Mesendoderm (in vitro differentiated cells): Measurements from ENCODE around the gene MED9.
A peak's percentile ranks its signal among the peaks of the same experiment; 100 is the strongest.

ENCODE experiments used
- DNase-seq: peaks from one replicate; pipeline ENCODE4 v3.0.0; 2013
- H2AK5ac ChIP-seq: 2 replicates; pipeline ENCODE4 v1.6.1; 2013; ENCODE audit warnings: low read length, inconsistent platforms
- H2BK120ac ChIP-seq: 2 replicates; pipeline ENCODE4 v1.6.1; 2013; ENCODE audit warnings: low read depth, mild to moderate bottlenecking, low read length, moderate library complexity, mixed read lengths
- H2BK15ac ChIP-seq: replicated peaks from 2 replicates; pipeline ENCODE4 v1.6.1; 2013; ENCODE audit warnings: low read depth, mild to moderate bottlenecking, moderate library complexity
- H2BK5ac ChIP-seq: 2 replicates; pipeline ENCODE4 v1.6.1; 2013; ENCODE audit warnings: low read length, inconsistent platforms
- H3K18ac ChIP-seq: 2 replicates; pipeline ENCODE4 v1.6.1; 2013; ENCODE audit warnings: mild to moderate bottlenecking, low read length, mixed read lengths
- H3K23ac ChIP-seq: one replicate; pipeline ENCODE4 v1.6.1; 2013; ENCODE audit warnings: low read length
- H3K27ac ChIP-seq: 2 replicates; pipeline ENCODE4 v1.5.1; 2013; ENCODE audit warnings: low read depth, mild to moderate bottlenecking, inconsistent platforms, low read length, moderate library complexity
- H3K27me3 ChIP-seq: 2 replicates; pipeline ENCODE4 v1.6.1; 2013; ENCODE audit warnings: low read length, control low read depth, mild to moderate bottlenecking, inconsistent platforms; ENCODE audit not compliant: insufficient read depth, poor library complexity
- H3K36me3 ChIP-seq: 2 replicates; pipeline ENCODE4 v1.6.1; 2013; ENCODE audit warnings: low read length, inconsistent platforms; ENCODE audit not compliant: control insufficient read depth, insufficient read depth
- H3K4ac ChIP-seq: one replicate; pipeline ENCODE4 v1.6.1; 2013; ENCODE audit warnings: low read depth, mild to moderate bottlenecking, low read length, moderate library complexity
- H3K4me1 ChIP-seq: 2 replicates; pipeline ENCODE4 v1.6.1; 2013; ENCODE audit warnings: low read depth, low read length, inconsistent platforms; ENCODE audit not compliant: control insufficient read depth
- H3K4me2 ChIP-seq: 2 replicates; pipeline ENCODE4 v1.6.1; 2013; ENCODE audit warnings: low read length
- H3K4me3 ChIP-seq: 2 replicates; pipeline ENCODE4 v1.5.1; 2013; ENCODE audit warnings: mild to moderate bottlenecking, low read length
- H3K56ac ChIP-seq: one replicate; pipeline ENCODE4 v1.6.1; 2013; ENCODE audit warnings: low read length
- H3K79me1 ChIP-seq: 2 replicates; pipeline ENCODE4 v1.6.1; 2013; ENCODE audit warnings: low read length, inconsistent platforms
- H3K79me2 ChIP-seq: 2 replicates; pipeline ENCODE4 v1.6.1; 2013; ENCODE audit warnings: mild to moderate bottlenecking, low read length; ENCODE audit not compliant: control insufficient read depth, insufficient read depth
- H3K9ac ChIP-seq: 2 replicates; pipeline ENCODE4 v1.6.1; 2013; ENCODE audit warnings: low read length, inconsistent platforms
- H4K5ac ChIP-seq: one replicate; pipeline ENCODE4 v1.6.1; 2013; ENCODE audit warnings: low read length
- H4K8ac ChIP-seq: one replicate; pipeline ENCODE4 v1.6.1; 2013; ENCODE audit warnings: low read depth, mild to moderate bottlenecking, control low read depth, low read length, moderate library complexity
- WGBS: extraction: QIAGEN DNeasy Blood & Tissue Kit; methylation state at CpG from one replicate; pipeline ENCODE4 v1.1.7; 2013; ENCODE audit warnings: low lambda C conversion rate, missing lambda C conversion rate; ENCODE audit not compliant: insufficient coverage; ENCODE audit errors: extremely low coverage; 5-methylcytosine and 5-hydroxymethylcytosine counted together

MED9 gene

DNA sequence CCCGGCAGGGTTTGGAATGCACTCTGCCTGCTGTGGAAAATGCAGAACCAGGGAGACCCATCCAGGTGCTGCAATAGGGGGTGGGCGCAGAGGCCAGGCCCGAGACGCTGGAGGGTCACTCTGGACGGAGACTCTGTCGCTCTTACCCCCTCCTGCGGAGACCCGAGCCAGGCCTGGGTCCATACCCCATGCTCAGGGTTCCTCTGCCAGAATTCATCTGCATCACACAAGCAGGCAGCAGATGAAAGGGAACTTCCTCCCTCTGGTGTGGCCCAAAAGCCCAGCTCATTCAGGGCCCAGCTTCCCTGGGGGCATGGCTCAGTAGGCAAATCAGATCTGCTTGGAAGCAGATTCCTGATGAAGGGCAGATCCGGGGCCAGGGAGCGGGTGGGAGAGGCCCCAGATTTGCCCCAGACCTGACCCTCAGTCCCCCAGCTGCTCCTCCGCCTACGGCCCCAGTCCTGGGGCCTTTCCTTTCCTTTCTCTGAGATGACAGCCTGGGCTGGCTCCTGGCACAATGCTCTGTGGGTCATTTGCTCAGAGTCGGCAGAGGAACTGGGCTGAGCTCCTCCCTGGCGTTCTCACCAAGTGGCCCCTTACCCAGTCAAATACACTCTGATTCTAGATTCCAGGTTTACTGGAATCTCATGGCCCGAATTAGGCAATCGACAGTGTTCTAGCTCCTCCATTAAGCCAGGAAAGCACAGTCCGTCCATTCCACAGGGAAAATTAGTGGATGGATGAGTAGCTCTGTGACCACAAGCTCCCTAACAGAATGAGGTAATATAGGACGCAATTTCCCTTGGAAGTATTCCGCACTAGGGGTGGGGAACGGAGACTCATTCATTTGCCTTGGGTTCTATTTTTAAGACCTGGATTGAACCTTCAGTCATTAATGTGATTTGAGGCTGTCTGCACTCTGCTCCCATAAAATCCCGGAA lies 38.5 kb downstream of the MED9 start:
- no peaks in the 10 kb centered on the region for H3K4me1 ChIP-seq
- DNase-seq: peak; percentile 59
- H3K79me1 ChIP-seq: no peaks in the 10 kb centered on the region
- H3K27me3 ChIP-seq: no peaks in the 10 kb centered on the region
- no peak overlapping the region for H3K18ac ChIP-seq
- no peak overlapping the region for H3K23ac ChIP-seq
- H3K4ac ChIP-seq: no peak overlapping the region
- H4K5ac ChIP-seq: no peak overlapping the region
- no peak overlapping the region for H2BK5ac ChIP-seq
- H3K4me2 ChIP-seq: no peak overlapping the region
- H2AK5ac ChIP-seq: no peak overlapping the region
- no peak overlapping the region for H3K9ac ChIP-seq
- no CpG with 5 or more reads among the region's 21 CpGs for WGBS
- no peak overlapping the region for H2BK15ac ChIP-seq
- H3K36me3 ChIP-seq: no peaks in the 10 kb centered on the region
- H3K4me3 ChIP-seq: no peak overlapping the region
- no peaks in the 10 kb centered on the region for H3K79me2 ChIP-seq
- H2BK120ac ChIP-seq: no peak overlapping the region
- H3K56ac ChIP-seq: peak overlapping the region; percentile 11
- no peak overlapping the region for H4K8ac ChIP-seq
- H3K27ac ChIP-seq: no peak overlapping the region

GRCh38 chr17:17515934-17516930 lies 39.4 kb downstream of the MED9 start:
- Histone ChIP-seq H3K23ac (no peak overlapping the region), H3K79me1 (no peaks in the 10 kb centered on the region), H3K18ac (no peak overlapping the region), H3K79me2 (no peaks in the 10 kb centered on the region), H2BK5ac (no peak overlapping the region), H2BK15ac (no peak overlapping the region), H3K4me1 (no peaks in the 10 kb centered on the region), H3K27me3 (no peaks in the 10 kb centered on the region), H2BK120ac (no peak overlapping the region), H3K4ac (no peak overlapping the region), H3K56ac (no peak overlapping the region), H4K5ac (no peak overlapping the region), H3K4me2 (no peak overlapping the region), H2AK5ac (no peak overlapping the region), H3K9ac (no peak overlapping the region), H3K27ac (no peak overlapping the region), H3K4me3 (no peak overlapping the region), H3K36me3 (no peaks in the 10 kb centered on the region), H4K8ac (no peak overlapping the region)
- DNase-seq: no peak
- no CpG with 5 or more reads among the region's 21 CpGs for WGBS

GRCh38 chr17:17516941-17517720 lies 40.3 kb downstream of the MED9 start:
- Histone ChIP-seq H3K27ac (no peak overlapping the region), H3K4ac (no peak overlapping the region), H2BK15ac (no peak overlapping the region), H3K18ac (no peak overlapping the region), H3K9ac (no peak overlapping the region), H3K79me2 (no peaks in the 10 kb centered on the region), H4K5ac (no peak overlapping the region), H4K8ac (no peak overlapping the region), H3K56ac (no peak overlapping the region), H2BK120ac (no peak overlapping the region), H2AK5ac (no peak overlapping the region), H3K4me1 (no peaks in the 10 kb centered on the region), H3K79me1 (no peaks in the 10 kb centered on the region), H2BK5ac (no peak overlapping the region), H3K36me3 (no peaks in the 10 kb centered on the region), H3K4me2 (no peak overlapping the region), H3K27me3 (no peaks in the 10 kb centered on the region), H3K4me3 (no peak overlapping the region), H3K23ac (no peak overlapping the region)
- no CpG with 5 or more reads among the region's 14 CpGs for WGBS
- no peak for DNase-seq

DNA sequence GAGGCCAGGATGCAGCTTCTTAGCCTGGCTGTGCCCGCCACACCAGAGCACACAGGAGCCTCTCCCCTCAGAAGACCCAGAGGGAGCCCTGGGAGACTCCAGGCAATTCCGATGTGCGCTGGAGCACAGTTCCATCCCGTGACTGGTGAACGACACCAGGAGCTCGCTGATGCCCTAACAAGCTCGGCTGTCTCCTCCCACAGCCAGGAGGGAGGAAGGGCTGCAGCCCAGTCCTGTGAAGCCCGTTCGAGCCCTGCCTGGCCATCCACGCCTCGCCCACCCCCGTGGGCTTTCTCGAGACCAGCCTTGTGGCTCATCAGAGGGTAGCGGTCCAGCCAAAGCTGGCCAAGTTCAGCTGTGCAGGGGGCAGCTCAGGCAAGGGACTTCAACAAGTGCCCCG lies 41.2 kb downstream of the MED9 start:
- H3K4me2 ChIP-seq: no peak overlapping the region
- H3K56ac ChIP-seq: no peak overlapping the region
- no CpG with 5 or more reads among the region's 15 CpGs for whole genome bisulfite sequencing
- H3K79me2 ChIP-seq: no peaks in the 10 kb centered on the region
- peaks cover under 1% of the 10 kb centered on the region for H3K4me1 ChIP-seq
- H3K36me3 ChIP-seq: no peaks in the 10 kb centered on the region
- no peak overlapping the region for H3K18ac ChIP-seq
- no peak overlapping the region for H4K8ac ChIP-seq
- H3K27me3 ChIP-seq: no peaks in the 10 kb centered on the region
- H3K27ac ChIP-seq: no peak overlapping the region
- no peak overlapping the region for H2AK5ac ChIP-seq
- H2BK5ac ChIP-seq: no peak overlapping the region
- H3K4me3 ChIP-seq: no peak overlapping the region
- no peak overlapping the region for H2BK120ac ChIP-seq
- no peak overlapping the region for H2BK15ac ChIP-seq
- H3K79me1 ChIP-seq: no peaks in the 10 kb centered on the region
- H3K4ac ChIP-seq: no peak overlapping the region
- no peak overlapping the region for H3K9ac ChIP-seq
- DNase-seq: no peak
- no peak overlapping the region for H4K5ac ChIP-seq
- H3K23ac ChIP-seq: no peak overlapping the region

DNA sequence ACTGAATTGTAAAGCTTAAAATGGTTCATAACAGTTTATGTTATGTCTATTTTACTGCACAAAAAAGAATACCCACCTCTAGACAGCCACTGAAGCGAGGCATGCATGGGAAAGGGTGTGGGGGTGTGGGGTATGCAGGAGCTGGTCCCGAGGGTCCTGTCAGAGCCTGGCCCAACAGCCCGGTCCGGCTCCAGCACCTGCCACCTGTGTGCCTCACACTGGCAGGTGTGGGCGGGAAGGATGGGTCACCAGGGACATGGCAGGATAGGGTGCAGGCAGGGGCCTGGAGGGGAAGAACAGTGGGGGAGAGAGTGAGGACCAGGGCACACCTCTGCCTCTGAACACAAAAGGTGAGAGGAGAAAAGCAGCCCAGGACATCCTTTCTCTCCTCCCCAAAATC lies 42.2 kb downstream of the MED9 start:
- H2BK5ac ChIP-seq: no peak overlapping the region
- no peak overlapping the region for H3K4ac ChIP-seq
- H3K9ac ChIP-seq: no peak overlapping the region
- no peak overlapping the region for H3K18ac ChIP-seq
- H3K27me3 ChIP-seq: no peaks in the 10 kb centered on the region
- no CpG with 5 or more reads among the region's 5 CpGs for WGBS
- no peaks in the 10 kb centered on the region for H3K36me3 ChIP-seq
- H3K4me3 ChIP-seq: no peak overlapping the region
- H2BK15ac ChIP-seq: no peak overlapping the region
- H4K8ac ChIP-seq: no peak overlapping the region
- H3K4me1 ChIP-seq: peaks cover 5% of the 10 kb centered on the region
- no peak overlapping the region for H3K56ac ChIP-seq
- no peak overlapping the region for H3K27ac ChIP-seq
- no peak overlapping the region for H3K23ac ChIP-seq
- no peak overlapping the region for H2BK120ac ChIP-seq
- DNase-seq: no peak
- no peak overlapping the region for H4K5ac ChIP-seq
- H3K79me2 ChIP-seq: no peaks in the 10 kb centered on the region
- no peak overlapping the region for H2AK5ac ChIP-seq
- H3K4me2 ChIP-seq: no peak overlapping the region
- no peaks in the 10 kb centered on the region for H3K79me1 ChIP-seq
